Fibroblast of skin of back (primary cell): ENCODE data around the gene FRMD4A.

Experiments
- DNase-seq: peaks from one replicate; pipeline ENCODE4 v3.0.0-alpha.2; 2013

FRMD4A gene

GRCh38 chr10:13711291-13711690 lies 619.4 kb downstream of the FRMD4A start:
- no peak for DNase-seq

GRCh38 chr10:13709931-13710650 lies 620.6 kb downstream of the FRMD4A start:
- DNase-seq: no peak

- no peak for DNase-seq
Observed at GRCh38 chr10:13708256-13708990, 622.3 kb downstream of the FRMD4A start.

- peak; percentile 94 for DNase-seq
Observed at GRCh38 chr10:13707156-13707881, 623.4 kb downstream of the FRMD4A start.

- DNase-seq: no peak
Observed at GRCh38 chr10:13706604-13707003, 624.1 kb downstream of the FRMD4A start.

GRCh38 chr10:13706175-13706574 lies 624.5 kb downstream of the FRMD4A start:
- DNase-seq: no peak

- no peak for DNase-seq
Observed at GRCh38 chr10:13705526-13706174, 625.1 kb downstream of the FRMD4A start.

- DNase-seq: no peak
Observed at GRCh38 chr10:13704964-13705363, 625.8 kb downstream of the FRMD4A start.

GRCh38 chr10:13703997-13704536 lies 626.7 kb downstream of the FRMD4A start:
- no peak for DNase-seq

- no peak for DNase-seq
Observed at GRCh38 chr10:13703101-13703818, 627.5 kb downstream of the FRMD4A start.

GRCh38 chr10:13701157-13701919 lies 629.4 kb downstream of the FRMD4A start:
- no peak for DNase-seq

- DNase-seq: no peak
Observed at GRCh38 chr10:13700473-13701144, 630.1 kb downstream of the FRMD4A start.

- DNase-seq: no peak
Observed at GRCh38 chr10:13699216-13699615, 631.5 kb downstream of the FRMD4A start.

GRCh38 chr10:13698217-13698616 lies 632.5 kb downstream of the FRMD4A start:
- no peak for DNase-seq

GRCh38 chr10:13696071-13696470 lies 634.7 kb downstream of the FRMD4A start:
- no peak for DNase-seq

GRCh38 chr10:13695588-13695987 lies 635.1 kb downstream of the FRMD4A start:
- DNase-seq: no peak

GRCh38 chr10:13693783-13694700 lies 636.7 kb downstream of the FRMD4A start:
- no peak for DNase-seq

- DNase-seq: no peak
Observed at GRCh38 chr10:13690281-13690825, 640.4 kb downstream of the FRMD4A start.

- DNase-seq: peak; percentile 27
Observed at GRCh38 chr10:13686331-13686752, 644.4 kb downstream of the FRMD4A start.
